Measurements from ENCODE around the gene MSL1. TPM values are rescaled to one million over a fixed set of nuclear protein-coding genes. Genes with fewer than 3 reads are reported as not detected.

MSL1 gene
- total and polyA plus RNA-seq, 4 experiments from 2014 or later, result 6.0 to 133 (median 69.3) TPM

- no peaks in the 10 kb centered on the region for H3K27me3 ChIP-seq (ENCODE audit: insufficient read depth, low read length)
- peaks cover 90% of the 10 kb centered on the region for H3K4me1 ChIP-seq (ENCODE audit: insufficient read depth, low read length)
- ChIA-PET CTCF (ENCODE audit: partially characterized antibody) (interaction anchor here (0.5 to 21.9 kb wide), 8 partner anchors 11 to 91 kb away, joined by 3 to 543 read pairs (median 6); partner anchors contain the start of genes MED24 and THRA), POLR2A (ENCODE audit: partially characterized antibody) (interaction anchor here (0.7 to 16.2 kb wide), 18 partner anchors 9 to 227 kb away, joined by 3 to 494 read pairs (median 7); partner anchors contain the start of genes CASC3, MED24, MSL1 and PSMD3)
- H3K4me3 Mint-ChIP-seq, result peak within 1 kb of the TSS; percentile 80 to 99 (median 98)
- peak within 1 kb of the TSS; percentile 73 to 96 for H3K4me3 ChIP-seq (ENCODE audit: low read length in 2 of 2)
- no peak for DNase-seq
- no peaks in the 10 kb centered on the region for H3K9me3 ChIP-seq (ENCODE audit: control insufficient read depth in 1 of 2, low read length in 2 of 2)
- H3K27me3 Mint-ChIP-seq, result no peaks in the 10 kb centered on the region
- intact Hi-C loops (cut with micrococcal nuclease), result no loop called here
- peak within 1 kb of the TSS; percentile 92 for H3K27ac ChIP-seq (ENCODE audit: low read depth, low read length)
- peak within 1 kb of the TSS; percentile 86 to 99 (median 94) for H3K27ac Mint-ChIP-seq
- peaks cover under 1% of the 10 kb centered on the region for H3K36me3 ChIP-seq (ENCODE audit: insufficient read depth, low read length)
- H3K4me1 Mint-ChIP-seq, result peaks cover 65 to 96% (median 82%) of the 10 kb centered on the region in 4 donors
- no peaks in the 10 kb centered on the region for H3K9me3 Mint-ChIP-seq
- peaks cover 22 to 27% of the 10 kb centered on the region in 2 donors for H3K36me3 Mint-ChIP-seq
These were observed 21.4 kb upstream of the MSL1 start, which contains the start of gene NR1D1 for GRCh38 chr17:40100419-40100668. Gene NR1D1 (minus strand): TSS chr17:40100589. CDS start chr17:40100094, 495 bp downstream.

GRCh38 chr17:40100669-40101366, 21.0 kb upstream of the MSL1 start:
- Histone ChIP-seq H3K9me3 (ENCODE audit: control insufficient read depth in 1 of 2, low read length in 2 of 2) (no peaks in the 10 kb centered on the region), H3K36me3 (ENCODE audit: insufficient read depth, low read length) (no peaks in the 10 kb centered on the region), H3K27ac (ENCODE audit: low read depth, low read length) (peak overlapping the region; percentile 92), H3K4me3 (ENCODE audit: low read length in 2 of 2) (peak overlapping the region; percentile 73 to 96), H3K27me3 (ENCODE audit: insufficient read depth, low read length) (no peaks in the 10 kb centered on the region), H3K4me1 (ENCODE audit: insufficient read depth, low read length) (peaks cover 90% of the 10 kb centered on the region)
- DNase-seq, result peak; percentile 89 to 95 (median 90)
- Mint-ChIP-seq H3K27me3 (no peaks in the 10 kb centered on the region), H3K9me3 (no peaks in the 10 kb centered on the region), H3K4me3 (peak overlapping the region; percentile 80 to 99 (median 98)), H3K36me3 (peaks cover 20 to 23% of the 10 kb centered on the region in 2 donors), H3K4me1 (peaks cover 65 to 96% (median 82%) of the 10 kb centered on the region in 4 donors), H3K27ac (peak overlapping the region; percentile 86 to 99 (median 94))
- ChIA-PET CTCF (ENCODE audit: partially characterized antibody) (interaction anchor here (0.5 to 21.9 kb wide), 9 partner anchors 11 to 91 kb away, joined by 3 to 543 read pairs (median 5); partner anchors contain the start of genes MED24 and THRA), POLR2A (ENCODE audit: partially characterized antibody) (interaction anchor here (0.7 to 16.2 kb wide), 18 partner anchors 9 to 640 kb away, joined by 3 to 494 read pairs (median 6); partner anchors contain the start of genes CASC3, CDK12, MED24 and MSL1)
- intact Hi-C loops (cut with micrococcal nuclease), result no loop called here

GRCh38 chr17:40101367-40102210, 20.2 kb upstream of the MSL1 start:
- no peaks in the 10 kb centered on the region for H3K9me3 Mint-ChIP-seq
- intact Hi-C loops (cut with micrococcal nuclease), result no loop called here
- Histone ChIP-seq H3K4me1 (ENCODE audit: insufficient read depth, low read length) (peaks cover 90% of the 10 kb centered on the region), H3K27ac (ENCODE audit: low read depth, low read length) (peak overlapping the region; percentile 92), H3K9me3 (ENCODE audit: control insufficient read depth in 1 of 2, low read length in 2 of 2) (no peaks in the 10 kb centered on the region), H3K4me3 (ENCODE audit: low read length in 2 of 2) (no peak overlapping the region), H3K36me3 (ENCODE audit: insufficient read depth, low read length) (no peaks in the 10 kb centered on the region), H3K27me3 (ENCODE audit: insufficient read depth, low read length) (no peaks in the 10 kb centered on the region)
- POLR2A ChIA-PET (ENCODE audit: partially characterized antibody), result interaction anchor here (0.7 to 16.2 kb wide), 11 partner anchors 10 to 641 kb away, joined by 3 to 494 read pairs (median 15); partner anchors contain the start of genes CASC3, CDK12, MED24 and MSL1
- peak overlapping the region; percentile 86 to 99 (median 94) for H3K27ac Mint-ChIP-seq
- H3K4me3 Mint-ChIP-seq, result peak overlapping the region; percentile 43 to 99 (median 98)
- H3K36me3 Mint-ChIP-seq, result peaks cover 13 to 18% of the 10 kb centered on the region in 2 donors
- DNase-seq, result no peak
- H3K27me3 Mint-ChIP-seq, result no peaks in the 10 kb centered on the region
- CTCF ChIA-PET (ENCODE audit: partially characterized antibody), result interaction anchor here (1.0 to 21.9 kb wide), 7 partner anchors 10 to 90 kb away, joined by 3 to 543 read pairs (median 8); partner anchors contain the start of genes MED24 and THRA
- peaks cover 65 to 96% (median 82%) of the 10 kb centered on the region in 4 donors for H3K4me1 Mint-ChIP-seq

- intact Hi-C loops (cut with micrococcal nuclease), result no loop called here
- no peak for DNase-seq
- no peaks in the 10 kb centered on the region for H3K27me3 ChIP-seq (ENCODE audit: insufficient read depth, low read length)
- peaks cover 0 to 13% of the 10 kb centered on the region in 2 donors for H3K36me3 Mint-ChIP-seq
- H3K4me1 Mint-ChIP-seq, result peaks cover 70 to 96% (median 82%) of the 10 kb centered on the region in 4 donors
- H3K4me3 ChIP-seq (ENCODE audit: low read length in 2 of 2), result no peak overlapping the region
- H3K4me3 Mint-ChIP-seq, result peak overlapping the region in 7 of 8 donors; percentile 36 to 82 (median 51)
- no peaks in the 10 kb centered on the region for H3K9me3 ChIP-seq (ENCODE audit: control insufficient read depth in 1 of 2, low read length in 2 of 2)
- H3K27ac Mint-ChIP-seq, result peak overlapping the region; percentile 59 to 100 (median 92)
- no peaks in the 10 kb centered on the region for H3K36me3 ChIP-seq (ENCODE audit: insufficient read depth, low read length)
- no peaks in the 10 kb centered on the region for H3K9me3 Mint-ChIP-seq
- H3K27me3 Mint-ChIP-seq, result no peaks in the 10 kb centered on the region
- peak overlapping the region; percentile 44 for H3K27ac ChIP-seq (ENCODE audit: low read depth, low read length)
- ChIA-PET POLR2A (ENCODE audit: partially characterized antibody) (interaction anchor here (0.5 to 16.2 kb wide), 8 partner anchors 8 to 1349 kb away, joined by 3 to 494 read pairs (median 4); partner anchors contain the start of genes CASC3 and THRA), CTCF (ENCODE audit: partially characterized antibody) (interaction anchor here (1.4 to 21.9 kb wide), 5 partner anchors 8 to 35 kb away, joined by 5 to 543 read pairs (median 5); partner anchors contain the start of gene THRA)
- peaks cover 90% of the 10 kb centered on the region for H3K4me1 ChIP-seq (ENCODE audit: insufficient read depth, low read length)
These were observed 18.6 kb upstream of the MSL1 start for GRCh38 chr17:40103071-40103661.

- Histone ChIP-seq H3K9me3 (ENCODE audit: control insufficient read depth in 1 of 2, low read length in 2 of 2) (no peaks in the 10 kb centered on the region), H3K27ac (ENCODE audit: low read depth, low read length) (peak overlapping the region; percentile 44), H3K4me3 (ENCODE audit: low read length in 2 of 2) (no peak overlapping the region), H3K4me1 (ENCODE audit: insufficient read depth, low read length) (peaks cover 90% of the 10 kb centered on the region), H3K27me3 (ENCODE audit: insufficient read depth, low read length) (no peaks in the 10 kb centered on the region), H3K36me3 (ENCODE audit: insufficient read depth, low read length) (no peaks in the 10 kb centered on the region)
- intact Hi-C loops (cut with micrococcal nuclease), result no loop called here
- ChIA-PET POLR2A (ENCODE audit: partially characterized antibody) (interaction anchor here (0.9 to 16.2 kb wide), 5 partner anchors 8 to 485 kb away, joined by 3 to 494 read pairs (median 5); partner anchors contain the start of gene THRA), CTCF (ENCODE audit: partially characterized antibody) (interaction anchor here (1.4 to 21.9 kb wide), 5 partner anchors 8 to 35 kb away, joined by 5 to 543 read pairs (median 5); partner anchors contain the start of gene THRA)
- Mint-ChIP-seq H3K36me3 (peaks cover 0 to 13% of the 10 kb centered on the region in 2 donors), H3K4me3 (peak overlapping the region in 7 of 8 donors; percentile 45 to 82 (median 51)), H3K4me1 (peaks cover 69 to 96% (median 82%) of the 10 kb centered on the region in 4 donors), H3K27me3 (no peaks in the 10 kb centered on the region), H3K9me3 (no peaks in the 10 kb centered on the region), H3K27ac (peak overlapping the region; percentile 59 to 100 (median 92))
- no peak for DNase-seq
These were observed 18.1 kb upstream of the MSL1 start for GRCh38 chr17:40103688-40104087.
